ENCODE measurements around the gene LTBP2.

LTBP2 gene

DNA sequence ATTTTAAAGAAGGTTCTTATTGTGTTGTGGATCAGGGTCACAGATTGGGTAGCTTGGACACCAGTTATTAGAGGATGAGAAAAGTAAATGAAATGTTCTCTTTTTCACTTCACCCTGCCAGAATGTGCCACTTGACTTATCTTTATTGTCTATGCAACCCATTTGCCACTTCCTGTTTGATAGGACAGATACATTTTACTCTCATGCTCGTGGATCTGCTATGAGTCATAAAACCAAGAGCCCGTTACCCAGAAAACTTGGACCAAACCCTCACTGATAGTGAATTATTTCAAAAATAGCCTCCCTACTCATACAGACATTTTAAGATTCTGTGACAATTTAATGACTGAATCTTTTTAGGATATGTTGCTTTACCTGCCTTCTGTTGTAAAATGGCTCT, 116.7 kb downstream of the LTBP2 start:
- TF ChIP-seq, protein P1, sequence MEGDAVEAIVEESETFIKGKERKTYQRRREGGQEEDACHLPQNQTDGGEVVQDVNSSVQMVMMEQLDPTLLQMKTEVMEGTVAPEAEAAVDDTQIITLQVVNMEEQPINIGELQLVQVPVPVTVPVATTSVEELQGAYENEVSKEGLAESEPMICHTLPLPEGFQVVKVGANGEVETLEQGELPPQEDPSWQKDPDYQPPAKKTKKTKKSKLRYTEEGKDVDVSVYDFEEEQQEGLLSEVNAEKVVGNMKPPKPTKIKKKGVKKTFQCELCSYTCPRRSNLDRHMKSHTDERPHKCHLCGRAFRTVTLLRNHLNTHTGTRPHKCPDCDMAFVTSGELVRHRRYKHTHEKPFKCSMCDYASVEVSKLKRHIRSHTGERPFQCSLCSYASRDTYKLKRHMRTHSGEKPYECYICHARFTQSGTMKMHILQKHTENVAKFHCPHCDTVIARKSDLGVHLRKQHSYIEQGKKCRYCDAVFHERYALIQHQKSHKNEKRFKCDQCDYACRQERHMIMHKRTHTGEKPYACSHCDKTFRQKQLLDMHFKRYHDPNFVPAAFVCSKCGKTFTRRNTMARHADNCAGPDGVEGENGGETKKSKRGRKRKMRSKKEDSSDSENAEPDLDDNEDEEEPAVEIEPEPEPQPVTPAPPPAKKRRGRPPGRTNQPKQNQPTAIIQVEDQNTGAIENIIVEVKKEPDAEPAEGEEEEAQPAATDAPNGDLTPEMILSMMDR (IDR thresholded peaks at IDR 0.05; ENCODE audit: borderline replicate concordance, insufficient read depth, low read depth, low read length): no peak
- H3K4me3 ChIP-seq (ENCODE audit: low read depth, low read length): no peak overlapping the region

DNA sequence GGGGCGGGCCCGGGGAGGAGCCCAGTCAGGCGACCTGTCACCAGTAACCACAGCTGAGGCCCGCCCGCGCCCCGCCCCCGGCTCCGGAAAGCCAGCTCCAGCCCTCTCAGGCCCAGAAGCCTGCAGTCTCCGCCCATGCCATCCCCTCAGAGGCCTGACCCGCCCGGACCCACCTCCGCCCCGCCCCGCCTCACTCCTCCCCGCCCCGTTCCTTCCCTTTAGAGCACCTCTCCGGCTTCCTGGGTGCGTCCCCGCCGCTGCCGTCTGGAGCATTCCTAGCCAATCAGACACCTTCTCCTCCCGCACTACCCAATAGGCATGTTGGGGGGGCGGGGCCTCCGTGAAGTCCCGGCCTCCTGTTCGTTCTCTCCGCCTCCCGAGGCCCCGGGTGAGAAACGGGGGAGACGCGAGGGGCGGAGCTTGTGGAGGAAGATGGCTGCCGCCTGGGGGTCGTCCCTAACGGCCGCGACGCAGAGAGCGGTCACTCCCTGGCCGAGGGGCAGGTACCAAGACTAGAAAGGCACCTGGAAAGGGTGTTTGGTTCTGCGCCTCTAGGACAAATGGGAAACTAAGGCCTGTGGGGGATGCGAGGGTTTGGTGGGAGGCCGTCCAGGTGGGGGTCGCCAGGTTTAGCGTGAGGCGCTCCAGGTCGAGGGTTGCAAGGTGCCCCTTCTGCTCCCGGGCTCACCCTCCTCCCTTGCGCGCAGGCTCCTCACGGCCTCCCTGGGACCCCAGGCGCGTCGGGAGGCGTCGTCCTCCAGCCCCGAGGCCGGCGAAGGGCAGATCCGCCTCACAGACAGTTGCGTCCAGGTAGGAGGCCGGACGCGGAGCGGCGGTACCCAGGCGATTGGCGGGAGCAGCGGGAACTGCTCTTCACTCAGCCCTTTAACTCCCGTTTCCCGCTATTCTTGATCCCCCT, 118.4 kb downstream of the LTBP2 start, which contains the start of gene ISCA2:
ISCA2 (plus strand) TSS at position 423 of the 919 bp plus-strand sequence; CDS start at position 433, 10 bp downstream.
- H3K4me3 ChIP-seq (ENCODE audit: low read depth, low read length): peak within 1 kb of the TSS; percentile 88
- TF ChIP-seq, protein P1 (IDR thresholded peaks at IDR 0.05; ENCODE audit: borderline replicate concordance, insufficient read depth, low read depth, low read length): no peak

DNA sequence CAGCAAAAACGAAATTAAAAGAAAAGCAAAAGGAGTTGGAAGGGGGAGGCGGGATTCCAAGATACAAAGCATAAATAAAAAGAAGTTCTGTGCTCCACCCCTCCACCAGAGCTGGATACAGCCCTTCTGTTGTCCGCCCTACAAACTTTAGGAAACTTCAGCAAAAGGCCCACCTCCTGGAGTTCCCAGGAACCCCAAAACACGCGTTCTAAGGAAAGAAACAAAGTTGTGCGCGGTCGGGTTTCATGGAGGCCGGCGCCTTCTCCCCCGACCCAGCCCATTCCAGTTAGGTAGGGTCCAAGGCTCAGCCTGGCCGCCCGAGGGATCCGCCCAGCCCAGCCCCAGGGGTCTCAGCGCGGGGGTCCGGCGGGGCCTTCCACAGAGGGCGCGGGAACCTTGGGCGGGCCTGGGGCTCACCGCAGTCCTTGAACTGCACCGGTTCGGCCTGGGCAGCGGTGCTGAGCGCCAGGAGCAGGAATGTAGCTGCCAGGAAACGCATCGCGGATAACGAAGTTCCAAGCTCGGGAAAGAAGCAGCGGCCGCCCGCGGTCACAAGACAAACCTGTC, 119.2 kb downstream of the LTBP2 start, which contains the start of gene NPC2:
NPC2 (minus strand) TSS at position 530 of the 567 bp plus-strand sequence; CDS start at position 499, 31 bp downstream.
- TF ChIP-seq, protein P1 (IDR thresholded peaks at IDR 0.05; ENCODE audit: borderline replicate concordance, insufficient read depth, low read depth, low read length): no peak
- peak within 1 kb of the TSS; percentile 88 for H3K4me3 ChIP-seq (ENCODE audit: low read depth, low read length)

DNA sequence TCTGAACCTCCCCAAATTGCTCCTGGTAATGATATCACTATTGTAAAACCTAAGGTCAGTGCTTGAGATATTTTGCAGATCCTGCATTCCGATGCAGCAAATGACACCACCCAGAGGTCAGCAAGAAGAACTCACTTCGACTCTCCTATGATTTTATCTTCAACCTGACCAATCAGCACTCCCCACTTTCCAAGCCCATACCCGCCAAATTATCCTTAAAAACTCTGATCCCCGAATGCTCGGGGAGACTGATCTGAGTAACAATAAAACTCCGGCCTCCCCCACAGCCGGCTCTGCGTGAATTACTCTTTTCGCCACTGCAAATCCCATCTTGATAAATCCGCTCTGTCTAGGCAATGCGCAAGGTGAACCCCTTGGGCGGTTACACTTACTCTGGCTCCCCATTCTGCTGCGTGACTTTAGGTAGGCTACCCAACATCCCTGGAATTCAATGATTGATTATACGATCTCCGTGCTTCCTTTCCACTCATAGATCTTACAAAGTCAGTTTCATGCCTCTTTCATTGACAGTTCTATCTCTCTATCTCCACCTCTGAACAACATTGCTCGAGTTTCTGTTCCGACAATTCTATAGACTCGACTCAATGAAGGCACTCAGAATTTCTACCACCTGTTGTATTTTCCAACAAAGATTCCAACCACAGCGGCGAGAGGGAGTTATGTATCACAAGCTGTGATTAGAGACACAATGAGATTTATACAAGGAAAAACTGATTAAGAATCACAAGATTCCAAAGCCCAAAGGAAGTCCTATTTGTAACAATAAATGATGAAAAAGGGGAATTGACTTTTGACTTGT, 119.9 kb downstream of the LTBP2 start:
- TF ChIP-seq, protein P1 (IDR thresholded peaks at IDR 0.05; ENCODE audit: borderline replicate concordance, insufficient read depth, low read depth, low read length): peak; percentile 33; the same call in 1 of the 2 replicates
- peak overlapping the region; percentile 75 for H3K4me3 ChIP-seq (ENCODE audit: low read depth, low read length)

DNA sequence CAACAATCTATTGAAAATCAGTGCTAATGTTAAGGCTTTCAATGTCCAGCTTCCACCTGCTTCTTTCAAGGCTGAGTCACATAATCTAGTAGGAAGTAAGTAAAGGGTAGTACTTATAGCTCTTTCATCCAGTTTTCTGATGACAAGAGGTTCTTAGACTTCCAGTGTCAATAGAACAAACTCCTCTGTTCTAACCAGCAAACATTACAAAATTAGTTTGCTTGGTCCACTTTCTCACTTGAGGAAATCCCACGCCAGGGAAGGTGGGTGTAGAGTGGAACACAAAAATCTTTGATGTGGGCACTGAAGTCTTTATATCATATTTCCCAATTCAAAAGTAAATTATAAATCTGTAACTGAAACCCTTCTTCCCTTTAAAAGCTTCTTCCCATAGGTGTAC, 121.6 kb downstream of the LTBP2 start:
- TF ChIP-seq, protein P1 (IDR thresholded peaks at IDR 0.05; ENCODE audit: borderline replicate concordance, insufficient read depth, low read depth, low read length): no peak
- H3K4me3 ChIP-seq (ENCODE audit: low read depth, low read length): no peak overlapping the region

DNA sequence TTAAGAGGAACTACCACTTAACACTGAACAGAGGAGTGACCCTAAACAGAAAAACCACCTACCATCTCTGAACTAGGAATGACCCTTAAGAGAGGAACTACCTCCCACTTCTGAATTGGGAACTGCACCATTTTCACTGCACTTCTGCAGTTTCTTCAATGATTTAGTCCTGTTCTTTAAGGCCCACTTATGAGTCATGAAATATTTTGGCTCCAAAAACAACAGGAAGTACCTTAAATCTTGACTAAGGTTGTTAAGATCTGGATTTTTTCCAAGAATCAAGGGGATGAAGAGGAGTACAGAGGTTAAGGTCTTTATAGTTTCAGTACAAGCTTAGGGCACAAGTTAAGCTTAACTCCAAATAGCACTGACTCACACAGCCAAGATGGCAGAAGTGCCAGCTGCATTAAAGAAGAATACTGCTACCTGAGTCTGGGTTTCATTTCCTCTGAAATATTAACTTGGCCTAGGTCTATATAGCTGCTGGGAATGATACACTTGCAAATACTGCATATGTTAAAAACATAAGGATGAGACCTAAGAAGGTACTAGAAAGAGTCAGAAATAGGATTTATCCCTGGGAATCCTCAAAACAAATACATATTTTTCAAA, 123.1 kb downstream of the LTBP2 start:
- no peak overlapping the region for H3K4me3 ChIP-seq (ENCODE audit: low read depth, low read length)

More for the DNA sequence above, 123.1 kb downstream of the LTBP2 start:
- TF ChIP-seq, protein P1 (IDR thresholded peaks at IDR 0.05; ENCODE audit: borderline replicate concordance, insufficient read depth, low read depth, low read length): no peak
